Ishikawa (cell line): ENCODE results near the gene UBE2L3.
A peak's percentile ranks its signal among the peaks of the same experiment; 100 is the strongest.

Experiments
- CEBPB ChIP-seq: IDR thresholded peaks from 2 replicates; pipeline ENCODE4 v1.6.1; 2012
- CREB1 ChIP-seq: IDR thresholded peaks from 2 replicates; pipeline ENCODE4 v1.6.1; 2012; ENCODE audit warnings: low read depth
- EGR1 ChIP-seq: IDR thresholded peaks from 2 replicates; pipeline ENCODE4 v1.6.1; 2012
- EP300 ChIP-seq: IDR thresholded peaks from 2 replicates; pipeline ENCODE4 v1.6.1; 2012; ENCODE audit warnings: borderline replicate concordance
- FOXM1 ChIP-seq: IDR thresholded peaks from 2 replicates; pipeline ENCODE4 v1.6.1; 2012; ENCODE audit warnings: low read depth, borderline replicate concordance
- NFIC ChIP-seq: IDR thresholded peaks from 2 replicates; pipeline ENCODE4 v1.6.1; 2012
- RAD21 ChIP-seq: IDR thresholded peaks from 2 replicates; pipeline ENCODE4 v1.6.1; 2012; ENCODE audit warnings: low read depth
- TAF1 ChIP-seq: IDR thresholded peaks from 2 replicates; pipeline ENCODE4 v1.6.1; 2012; ENCODE audit warnings: low read depth, mild to moderate bottlenecking
- TCF12 ChIP-seq: IDR thresholded peaks from 2 replicates; pipeline ENCODE4 v1.6.1; 2012; ENCODE audit warnings: low read depth
- TEAD4 ChIP-seq: IDR thresholded peaks from 2 replicates; pipeline ENCODE4 v1.6.1; 2012
- USF1 ChIP-seq: IDR thresholded peaks from 2 replicates; pipeline ENCODE4 v1.6.1; 2012
- YY1 ChIP-seq: IDR thresholded peaks from 2 replicates; pipeline ENCODE4 v1.6.1; 2012; ENCODE audit warnings: low read depth
- ZBTB7A ChIP-seq: IDR thresholded peaks from 2 replicates; pipeline ENCODE4 v1.6.1; 2012; ENCODE audit warnings: low read depth
- TF ChIP-seq, protein P1 (sequence below): IDR thresholded peaks from 2 replicates; pipeline ENCODE4 v1.6.1; 2012
- TF ChIP-seq, protein P2 (sequence below): IDR thresholded peaks from 2 replicates; pipeline ENCODE4 v1.6.1; 2012; ENCODE audit warnings: low read depth, mild to moderate bottlenecking

The UBE2L3 gene

GRCh38 chr22:21589396-21589795 is 21.9 kb downstream of the UBE2L3 start:
- TF ChIP-seq YY1 = no peak
- no peak for TF ChIP-seq CREB1
- TF ChIP-seq TEAD4 = no peak
- TF ChIP-seq TAF1 = no peak
- TF ChIP-seq NFIC = no peak

GRCh38 chr22:21590809-21591641 is 23.5 kb downstream of the UBE2L3 start:
- TF ChIP-seq NFIC = no peak
- TF ChIP-seq CREB1 = no peak
- no peak for TF ChIP-seq TEAD4
- no peak for TF ChIP-seq CEBPB
- TF ChIP-seq EGR1 = no peak
- no peak for TF ChIP-seq RAD21
- TF ChIP-seq, protein P1, sequence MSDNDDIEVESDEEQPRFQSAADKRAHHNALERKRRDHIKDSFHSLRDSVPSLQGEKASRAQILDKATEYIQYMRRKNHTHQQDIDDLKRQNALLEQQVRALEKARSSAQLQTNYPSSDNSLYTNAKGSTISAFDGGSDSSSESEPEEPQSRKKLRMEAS = no peak
- no peak for TF ChIP-seq FOXM1
- TF ChIP-seq USF1 = no peak
- no peak for TF ChIP-seq TCF12
- TF ChIP-seq, protein P2, sequence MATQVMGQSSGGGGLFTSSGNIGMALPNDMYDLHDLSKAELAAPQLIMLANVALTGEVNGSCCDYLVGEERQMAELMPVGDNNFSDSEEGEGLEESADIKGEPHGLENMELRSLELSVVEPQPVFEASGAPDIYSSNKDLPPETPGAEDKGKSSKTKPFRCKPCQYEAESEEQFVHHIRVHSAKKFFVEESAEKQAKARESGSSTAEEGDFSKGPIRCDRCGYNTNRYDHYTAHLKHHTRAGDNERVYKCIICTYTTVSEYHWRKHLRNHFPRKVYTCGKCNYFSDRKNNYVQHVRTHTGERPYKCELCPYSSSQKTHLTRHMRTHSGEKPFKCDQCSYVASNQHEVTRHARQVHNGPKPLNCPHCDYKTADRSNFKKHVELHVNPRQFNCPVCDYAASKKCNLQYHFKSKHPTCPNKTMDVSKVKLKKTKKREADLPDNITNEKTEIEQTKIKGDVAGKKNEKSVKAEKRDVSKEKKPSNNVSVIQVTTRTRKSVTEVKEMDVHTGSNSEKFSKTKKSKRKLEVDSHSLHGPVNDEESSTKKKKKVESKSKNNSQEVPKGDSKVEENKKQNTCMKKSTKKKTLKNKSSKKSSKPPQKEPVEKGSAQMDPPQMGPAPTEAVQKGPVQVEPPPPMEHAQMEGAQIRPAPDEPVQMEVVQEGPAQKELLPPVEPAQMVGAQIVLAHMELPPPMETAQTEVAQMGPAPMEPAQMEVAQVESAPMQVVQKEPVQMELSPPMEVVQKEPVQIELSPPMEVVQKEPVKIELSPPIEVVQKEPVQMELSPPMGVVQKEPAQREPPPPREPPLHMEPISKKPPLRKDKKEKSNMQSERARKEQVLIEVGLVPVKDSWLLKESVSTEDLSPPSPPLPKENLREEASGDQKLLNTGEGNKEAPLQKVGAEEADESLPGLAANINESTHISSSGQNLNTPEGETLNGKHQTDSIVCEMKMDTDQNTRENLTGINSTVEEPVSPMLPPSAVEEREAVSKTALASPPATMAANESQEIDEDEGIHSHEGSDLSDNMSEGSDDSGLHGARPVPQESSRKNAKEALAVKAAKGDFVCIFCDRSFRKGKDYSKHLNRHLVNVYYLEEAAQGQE = no peak
- TF ChIP-seq EP300 = no peak
- no peak for TF ChIP-seq ZBTB7A
- no peak for TF ChIP-seq TAF1
- no peak for TF ChIP-seq YY1

- TF ChIP-seq USF1 (no peak), YY1 (no peak)
- TF ChIP-seq, protein P2 = no peak
Measured at GRCh38 chr22:21591695-21592094, 24.2 kb downstream of the UBE2L3 start.

DNA sequence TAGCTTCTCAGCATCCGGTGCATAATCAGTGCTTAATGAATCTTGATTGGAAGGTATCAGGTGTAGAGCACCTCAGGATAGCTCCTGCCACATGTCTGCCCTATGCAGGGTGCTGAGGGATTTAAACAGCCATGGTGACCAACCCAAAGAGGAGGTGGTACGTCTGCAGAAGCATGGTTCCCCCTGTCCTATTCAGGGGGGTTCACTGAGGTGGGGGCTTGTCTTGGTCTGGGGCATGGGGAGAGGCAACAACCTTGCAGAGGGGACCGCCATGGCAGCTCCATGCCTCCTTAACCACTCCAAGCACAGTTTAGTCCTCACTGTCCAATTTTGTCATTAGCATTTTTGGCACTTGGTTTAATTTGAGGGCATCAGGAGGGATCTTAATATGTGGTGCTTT is 24.9 kb downstream of the UBE2L3 start:
- TF ChIP-seq FOXM1 = no peak
- TF ChIP-seq TAF1 = no peak
- TF ChIP-seq, protein P1 = no peak

DNA sequence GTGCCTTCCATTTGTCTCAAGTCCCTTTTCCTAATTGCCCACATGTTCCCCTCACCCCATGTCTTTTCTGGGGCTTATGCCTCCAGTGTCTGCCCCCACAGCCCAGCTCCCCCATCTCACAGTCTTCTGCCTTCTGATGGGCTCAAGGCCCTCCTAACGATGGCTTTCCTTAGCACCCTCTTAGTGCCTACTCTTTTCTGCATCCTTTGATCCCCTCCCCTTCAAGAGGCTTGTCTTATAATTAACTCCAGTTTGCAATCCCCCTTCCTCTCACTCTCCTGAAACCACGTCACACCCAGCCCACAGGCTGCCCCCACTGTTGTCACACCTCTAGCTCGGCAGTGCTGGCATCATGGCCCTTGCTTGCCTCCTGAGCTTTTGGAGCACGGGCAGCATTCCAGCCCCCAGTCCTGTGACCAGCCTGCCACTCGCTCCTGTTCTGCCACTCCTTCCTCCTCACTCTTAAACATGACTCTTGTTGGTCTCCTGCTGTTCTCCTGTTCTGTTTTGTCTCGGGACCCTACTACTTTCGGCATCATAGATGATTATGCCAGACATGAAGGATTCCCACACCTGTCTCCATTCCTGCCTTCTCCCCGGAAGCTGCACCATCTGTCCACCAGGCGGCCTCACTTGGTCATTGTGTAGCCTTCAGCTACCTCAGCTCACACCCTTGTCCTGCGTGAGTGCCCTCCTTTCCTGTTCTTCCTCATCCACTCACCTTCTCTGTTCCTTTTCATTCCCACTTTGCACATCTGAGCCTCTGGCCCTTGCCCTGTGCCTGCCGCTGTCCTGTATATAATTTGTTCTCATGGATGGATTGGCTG is 26.1 kb downstream of the UBE2L3 start:
- TF ChIP-seq, protein P2 = no peak
- TF ChIP-seq RAD21 = peak; percentile 15; the same call in 1 of the 2 replicates
